Subcutaneous adipose tissue (tissue), 4 donors: ENCODE results near the gene SCGB1C1. TPM values are rescaled to one million over a fixed set of nuclear protein-coding genes. Genes with fewer than 3 reads are reported as not detected.
"Not testable (repeated sequence)": the region's sequence is repeated elsewhere in the genome, so short reads cannot be mapped to it uniquely, and the experiment has no call there.

Experiments
- total RNA-seq, 4 donors: library from RNA; depleted of rRNA; stranded (reverse); fragments of >200 nt; gene quantifications; one replicate each; pipeline ENCODE4 v1.1.0, GENCODE V29; 2016
- TF ChIP-seq, protein P1 (sequence below): fragments of 450-650 bp; IDR thresholded peaks from one replicate; pipeline ENCODE4 v1.5.1; 2016; ENCODE audit warnings: low read depth, mild to moderate bottlenecking, control low read depth, antibody characterized with exemption, moderate library complexity

Gene SCGB1C1
- total RNA-seq, result not detected

DNA sequence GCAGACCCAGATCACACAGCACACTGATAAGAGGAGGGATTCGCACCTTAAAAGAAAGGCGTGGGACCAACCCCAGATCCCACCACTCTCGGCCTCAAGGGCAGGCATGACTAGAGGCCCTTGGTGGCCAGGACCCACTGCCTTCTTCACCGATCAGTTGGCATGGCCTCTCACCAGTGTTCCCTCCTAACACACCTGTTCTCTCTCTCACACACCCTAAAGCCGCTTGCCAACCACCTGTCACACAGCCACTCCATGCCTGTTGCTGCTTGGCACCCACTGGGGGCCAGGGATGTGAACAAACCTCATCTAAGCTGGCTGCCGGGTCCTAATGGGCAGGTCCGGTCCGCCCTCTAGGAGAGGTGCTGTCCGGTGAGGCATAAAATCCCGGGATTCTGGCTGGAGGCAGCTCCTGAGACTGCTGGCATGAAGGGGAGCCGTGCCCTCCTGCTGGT is at the start of gene SCGB1C1:
Gene SCGB1C1, plus strand, starts transcription at position 405 of the 455 bp plus-strand sequence. Its CDS starts 22 bp downstream, at position 427.
- TF ChIP-seq, protein P1, sequence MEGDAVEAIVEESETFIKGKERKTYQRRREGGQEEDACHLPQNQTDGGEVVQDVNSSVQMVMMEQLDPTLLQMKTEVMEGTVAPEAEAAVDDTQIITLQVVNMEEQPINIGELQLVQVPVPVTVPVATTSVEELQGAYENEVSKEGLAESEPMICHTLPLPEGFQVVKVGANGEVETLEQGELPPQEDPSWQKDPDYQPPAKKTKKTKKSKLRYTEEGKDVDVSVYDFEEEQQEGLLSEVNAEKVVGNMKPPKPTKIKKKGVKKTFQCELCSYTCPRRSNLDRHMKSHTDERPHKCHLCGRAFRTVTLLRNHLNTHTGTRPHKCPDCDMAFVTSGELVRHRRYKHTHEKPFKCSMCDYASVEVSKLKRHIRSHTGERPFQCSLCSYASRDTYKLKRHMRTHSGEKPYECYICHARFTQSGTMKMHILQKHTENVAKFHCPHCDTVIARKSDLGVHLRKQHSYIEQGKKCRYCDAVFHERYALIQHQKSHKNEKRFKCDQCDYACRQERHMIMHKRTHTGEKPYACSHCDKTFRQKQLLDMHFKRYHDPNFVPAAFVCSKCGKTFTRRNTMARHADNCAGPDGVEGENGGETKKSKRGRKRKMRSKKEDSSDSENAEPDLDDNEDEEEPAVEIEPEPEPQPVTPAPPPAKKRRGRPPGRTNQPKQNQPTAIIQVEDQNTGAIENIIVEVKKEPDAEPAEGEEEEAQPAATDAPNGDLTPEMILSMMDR, result not testable (repeated sequence)

DNA sequence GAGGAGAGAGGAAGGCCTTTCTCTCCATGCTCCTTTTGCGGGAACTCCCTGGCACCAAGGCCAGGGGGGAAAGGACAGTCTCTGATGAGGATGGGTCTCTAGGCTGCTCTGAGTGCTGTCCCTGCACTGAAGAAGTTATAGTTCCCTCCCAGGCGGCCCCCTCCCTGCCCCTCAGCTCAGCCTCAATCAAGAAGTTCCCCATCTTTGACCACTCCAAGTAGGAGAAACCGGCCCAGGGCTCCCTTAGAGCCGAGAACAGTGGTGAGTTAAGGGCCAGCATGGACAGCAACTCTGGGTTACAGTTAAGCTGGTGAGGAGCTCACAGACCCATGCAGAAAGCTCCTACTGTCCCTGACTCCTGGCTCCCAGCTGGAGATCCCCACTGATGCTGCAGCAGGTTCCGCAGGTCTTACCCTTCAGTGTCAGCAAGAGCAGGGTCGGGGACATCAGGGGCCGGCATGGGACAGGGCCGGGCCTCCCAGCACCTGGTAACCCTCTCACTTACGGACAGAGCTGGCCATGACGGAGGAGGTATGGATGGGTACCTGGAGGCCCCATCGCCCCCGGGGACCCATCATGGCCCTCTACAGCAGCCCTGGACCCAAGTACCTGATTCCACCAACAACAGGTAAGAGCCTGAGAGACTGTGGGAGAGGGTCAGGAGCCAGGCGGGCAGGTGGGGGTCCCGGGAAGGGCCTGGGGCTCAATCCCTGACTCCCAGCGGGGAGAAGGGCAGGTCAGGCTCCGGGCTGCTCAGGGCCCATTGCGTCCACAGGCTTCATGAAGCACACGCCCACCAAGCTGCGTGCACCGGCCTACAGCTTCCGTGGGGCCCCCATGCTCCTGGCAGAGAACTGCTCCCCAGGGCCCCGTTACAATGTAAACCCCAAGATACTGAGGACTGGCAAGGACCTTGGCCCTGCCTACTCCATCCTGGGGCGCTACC is 4.2 kb downstream of the SCGB1C1 start:
- TF ChIP-seq, protein P1, result no peak

DNA sequence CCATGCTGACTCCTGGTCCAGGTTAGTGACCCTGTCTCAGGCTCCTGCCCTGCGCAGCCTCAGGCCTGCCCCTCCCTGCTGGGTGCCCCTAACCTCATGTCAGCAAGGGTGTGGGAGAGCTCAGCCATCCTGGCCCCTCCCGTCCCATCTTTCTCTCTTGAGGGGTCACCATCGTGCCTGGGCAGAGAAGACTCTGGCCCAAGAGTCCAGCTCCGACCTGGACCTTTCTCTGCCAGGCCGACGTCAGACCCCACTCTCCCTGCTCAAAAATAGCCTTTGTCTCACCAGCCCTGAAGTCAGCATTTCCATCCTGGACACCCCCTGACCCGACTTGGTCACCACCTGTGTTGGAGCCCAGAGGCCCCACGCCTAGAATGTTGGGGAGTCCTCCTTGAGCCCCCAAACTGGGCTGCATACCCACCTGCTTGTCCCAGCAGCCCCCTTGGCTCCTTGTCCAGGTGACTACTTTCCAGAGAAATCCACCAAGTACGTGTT is 4.9 kb downstream of the SCGB1C1 start:
- TF ChIP-seq, protein P1, result no peak

DNA sequence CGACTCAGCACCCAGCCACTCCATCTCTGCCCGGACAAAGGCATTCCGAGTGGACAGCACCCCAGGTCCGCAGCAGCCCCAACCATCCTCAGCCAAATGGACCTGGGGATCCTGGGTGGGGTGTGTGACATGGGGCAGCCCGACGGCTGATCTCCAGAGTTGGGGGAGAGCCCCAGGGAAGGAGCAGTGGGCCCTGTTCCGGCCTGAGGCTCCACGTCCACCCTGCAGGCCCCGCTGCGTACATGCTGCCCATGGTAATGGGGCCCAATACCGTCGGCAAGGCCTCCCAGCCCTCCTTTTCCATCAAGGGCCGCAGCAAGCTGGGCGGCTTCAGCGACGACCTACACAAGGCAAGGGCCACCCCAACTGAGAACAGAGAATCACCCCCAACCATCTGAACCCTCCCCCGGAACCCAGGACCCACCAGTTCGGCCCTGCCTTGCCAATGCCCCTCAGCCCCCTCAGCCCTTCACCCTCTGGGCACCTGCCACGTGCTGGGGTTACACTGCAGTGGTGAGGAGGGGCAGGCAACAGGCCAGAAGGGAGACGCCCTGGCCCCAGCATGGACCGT is 5.4 kb downstream of the SCGB1C1 start:
- TF ChIP-seq, protein P1, result no peak

DNA sequence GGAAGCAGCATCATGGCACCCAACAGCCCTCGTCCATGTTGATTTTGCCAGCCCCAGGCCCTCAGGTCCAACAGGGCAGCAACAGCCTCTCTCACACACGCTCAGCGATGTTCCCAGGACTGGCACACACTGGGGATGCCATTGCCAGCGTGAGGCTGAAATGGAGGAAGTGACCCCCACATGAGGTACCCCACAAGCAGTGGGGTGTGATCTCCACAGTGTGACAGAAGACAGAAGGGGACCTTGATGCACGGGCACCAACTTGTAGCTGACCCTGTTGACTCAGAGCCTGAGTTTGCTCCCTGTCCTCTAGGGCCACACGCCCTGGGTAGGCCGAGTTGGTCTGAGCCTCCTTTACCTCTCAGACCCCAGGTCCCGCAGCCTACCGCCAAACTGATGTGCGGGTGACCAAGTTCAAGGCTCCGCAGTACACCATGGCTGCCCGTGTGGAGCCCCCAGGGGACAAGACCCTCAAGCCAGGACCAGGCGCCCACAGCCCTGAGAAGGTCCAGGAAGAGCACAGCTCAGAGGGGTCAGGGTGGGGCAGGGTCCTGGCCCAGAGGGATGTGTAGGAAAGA is 6.2 kb downstream of the SCGB1C1 start:
- TF ChIP-seq, protein P1, result no peak

DNA sequence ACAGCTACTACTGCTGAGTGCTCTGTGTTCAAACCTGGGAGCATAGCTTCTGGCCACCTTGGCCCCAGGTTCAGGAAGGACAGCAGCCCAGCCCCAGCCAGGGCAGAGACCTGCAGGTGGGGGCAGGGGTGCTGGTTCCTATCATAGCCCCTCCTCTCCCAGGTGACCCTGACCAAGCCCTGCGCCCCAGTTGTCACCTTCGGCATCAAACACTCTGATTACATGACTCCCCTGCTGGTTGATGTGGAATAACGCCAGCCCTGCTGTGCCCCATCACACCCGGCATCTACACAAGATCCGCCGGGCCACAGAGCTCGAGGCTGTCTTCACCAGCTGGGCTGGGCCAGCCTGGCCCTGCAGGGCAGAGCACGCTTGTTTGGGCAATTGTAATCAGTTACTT is 6.9 kb downstream of the SCGB1C1 start:
- TF ChIP-seq, protein P1, result no peak
